Kidney glomerular epithelial cell (primary cell): ENCODE measurements around the gene DDAH1.
A peak's percentile ranks its signal among the peaks of the same experiment; 100 is the strongest.
"Not testable (repeated sequence)": the region's sequence is repeated elsewhere in the genome, so short reads cannot be mapped to it uniquely, and the experiment has no call there.

Experiments
- DNase-seq: peaks from one replicate; lab custom pipeline; 2025; lab: John Stamatoyannopoulos, UW

DDAH1 gene

GRCh38 chr1:85465099-85465785 is at the start of gene DDAH1:
Gene DDAH1, minus strand, starts transcription at chr1:85465159. Its CDS starts 114 bp downstream, at chr1:85465045.
- peak; percentile 37 for DNase-seq

DNA sequence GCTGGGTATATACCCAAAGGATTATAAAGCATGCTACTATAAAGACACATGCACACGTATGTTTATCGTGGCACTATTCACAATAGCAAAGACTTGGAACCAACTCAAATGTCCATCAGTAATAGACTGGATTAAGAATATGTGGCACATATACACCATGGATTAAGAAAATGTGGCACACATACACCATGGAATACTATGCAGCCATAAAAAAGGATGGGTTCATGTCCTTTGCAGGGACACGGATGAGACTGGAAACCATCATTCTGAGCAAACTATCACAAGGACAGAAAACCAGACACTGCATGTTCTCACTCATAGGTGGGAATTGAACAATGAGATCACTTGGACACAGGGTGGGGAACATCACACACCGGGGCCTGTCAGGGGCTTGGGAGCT is 49.0 kb upstream of the DDAH1 start:
- DNase-seq = not testable (repeated sequence)

GRCh38 chr1:85504417-85504816 is 39.5 kb upstream of the DDAH1 start:
- no peak for DNase-seq

DNA sequence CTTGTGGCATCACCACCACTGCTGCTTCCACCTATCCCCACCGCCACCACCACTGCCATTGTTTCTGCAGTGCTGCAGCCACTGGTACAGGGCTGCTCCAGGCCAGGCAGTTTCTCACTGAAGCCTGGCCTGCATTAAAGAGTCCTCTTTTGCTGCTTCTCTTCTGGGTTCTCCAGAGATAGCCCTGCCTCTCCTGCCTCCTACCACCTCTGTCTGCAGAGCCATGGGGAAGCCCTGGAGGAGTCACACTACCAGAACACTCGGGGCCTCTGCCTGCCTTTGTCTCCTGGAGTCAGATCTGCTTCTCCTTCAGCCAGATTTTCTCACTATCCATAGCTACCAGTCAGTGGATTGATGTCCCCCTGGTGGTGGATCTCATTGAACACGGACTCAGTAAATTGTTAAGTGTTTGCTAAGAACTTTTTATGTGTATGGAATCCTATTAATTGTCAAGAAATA is 37.7 kb upstream of the DDAH1 start:
- peak; percentile 14 for DNase-seq

DNA sequence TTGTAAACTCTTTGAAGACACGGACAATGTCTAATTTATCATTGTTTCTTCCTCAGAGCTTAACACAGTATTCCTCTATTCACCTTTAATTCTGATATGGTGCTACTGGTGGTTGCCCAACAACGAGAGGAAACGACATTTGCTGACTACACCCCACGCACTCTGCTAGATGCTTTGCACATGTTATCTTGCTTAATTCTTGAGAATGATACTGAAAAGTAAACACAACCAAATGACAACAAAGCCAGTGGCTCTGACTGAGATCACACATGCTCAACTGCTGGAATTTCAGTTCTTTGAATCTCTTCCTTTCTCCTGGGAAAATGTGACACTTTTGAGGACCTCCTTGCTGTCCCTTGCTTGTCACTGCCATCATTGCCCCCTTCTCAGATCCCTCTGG is 37.2 kb upstream of the DDAH1 start:
- DNase-seq = no peak

- DNase-seq = no peak
These were observed 36.5 kb upstream of the DDAH1 start for GRCh38 chr1:85501355-85501898.

GRCh38 chr1:85496941-85497582 is 32.1 kb upstream of the DDAH1 start:
- peak; percentile 14 for DNase-seq

DNA sequence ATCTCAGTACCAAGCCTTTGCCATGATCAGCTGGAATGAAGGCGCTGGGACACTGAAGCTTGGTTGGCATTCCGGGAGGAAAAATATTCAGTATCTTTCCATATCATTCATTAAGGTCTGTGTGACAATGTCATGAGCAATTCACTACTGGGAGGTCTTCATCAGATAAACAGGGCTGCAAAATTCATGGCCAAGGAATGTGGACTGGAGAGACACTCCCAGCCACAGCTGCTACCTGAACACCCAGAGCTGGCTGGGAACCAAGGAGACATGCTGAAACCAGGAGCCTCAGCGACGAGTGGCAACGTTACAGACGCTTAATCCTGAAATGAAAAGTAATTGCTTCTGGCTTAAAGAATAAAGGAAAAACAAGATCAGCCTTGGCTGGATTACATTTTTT is 30.6 kb upstream of the DDAH1 start:
- peak; percentile 52 for DNase-seq

- DNase-seq = no peak
These were observed 29.9 kb upstream of the DDAH1 start for GRCh38 chr1:85494904-85495266.

GRCh38 chr1:85494074-85494903 is 29.3 kb upstream of the DDAH1 start:
- DNase-seq = no peak

DNA sequence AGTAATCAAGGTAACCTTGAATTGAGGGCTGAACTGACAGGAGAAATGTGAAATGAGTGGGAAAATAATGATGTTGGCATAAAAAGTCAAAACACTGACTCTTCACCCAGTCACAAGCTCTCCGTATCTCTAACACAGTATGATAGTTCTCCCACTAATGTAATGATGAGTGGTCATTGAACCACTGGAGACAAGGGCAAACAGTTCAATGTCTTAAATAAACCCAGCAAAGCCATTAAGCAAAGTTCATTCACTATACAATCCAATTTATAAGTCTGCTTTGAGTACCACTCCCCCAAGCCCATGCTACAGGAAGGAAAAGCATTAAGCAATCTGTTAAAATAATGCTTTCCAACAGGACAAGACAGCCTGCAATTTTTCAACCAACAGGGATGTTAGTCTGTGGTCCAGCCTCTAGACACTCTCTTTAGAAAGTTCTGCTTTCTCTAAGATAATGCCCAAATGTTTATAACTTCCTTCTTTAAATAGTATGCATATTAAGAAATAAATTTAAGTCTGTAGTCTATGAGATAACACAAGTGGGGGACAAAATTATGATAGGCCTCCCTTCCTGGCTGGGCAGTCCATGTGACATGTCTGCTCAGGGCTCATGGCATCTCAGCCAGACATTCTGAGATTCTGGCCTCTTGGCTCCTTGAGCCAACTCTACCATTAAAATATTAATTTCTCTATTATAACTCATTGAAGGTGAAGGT is 25.5 kb upstream of the DDAH1 start:
- DNase-seq = no peak

DNA sequence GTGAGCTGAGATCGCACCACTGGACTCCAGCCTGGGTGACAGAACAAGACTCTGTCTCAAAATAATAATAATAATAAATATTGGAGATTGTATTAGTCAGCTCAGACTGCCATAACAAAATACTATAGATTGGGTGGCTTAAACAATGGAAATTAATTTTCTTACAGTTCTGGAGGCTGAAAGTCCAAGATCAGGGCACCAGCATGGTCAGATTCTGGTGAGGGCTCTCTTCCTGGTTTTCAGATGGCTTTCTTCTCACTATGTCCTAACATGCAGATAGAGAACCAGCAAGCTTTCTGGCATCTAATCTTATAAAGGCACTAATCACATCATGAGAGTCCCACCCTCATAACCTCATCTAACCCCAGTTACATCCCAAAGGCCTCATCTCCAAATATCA is 23.2 kb upstream of the DDAH1 start:
- no peak for DNase-seq

GRCh38 chr1:85485516-85485915 is 20.6 kb upstream of the DDAH1 start:
- no peak for DNase-seq

DNA sequence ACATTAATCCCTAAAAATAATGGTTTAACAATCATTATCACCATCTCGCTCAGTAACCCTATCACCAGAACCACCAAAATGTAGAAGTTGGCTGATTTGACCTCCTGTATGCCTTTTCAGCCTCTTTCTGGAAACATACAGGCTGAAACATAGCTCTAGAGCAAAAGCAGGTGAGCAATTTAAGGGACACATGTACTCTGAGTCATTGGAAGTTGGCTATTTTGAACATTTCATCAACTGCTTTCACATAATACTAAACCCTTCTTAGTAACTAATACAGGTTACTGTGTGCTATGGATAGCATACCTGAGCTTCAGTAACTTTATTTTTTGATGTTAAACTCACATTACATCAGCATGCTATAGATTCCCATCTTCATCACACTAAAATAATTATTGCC is 19.8 kb upstream of the DDAH1 start:
- no peak for DNase-seq

- DNase-seq = peak; percentile 24
These were observed 19.3 kb upstream of the DDAH1 start for GRCh38 chr1:85484264-85484663.

GRCh38 chr1:85481688-85482087 is 16.7 kb upstream of the DDAH1 start:
- no peak for DNase-seq

DNA sequence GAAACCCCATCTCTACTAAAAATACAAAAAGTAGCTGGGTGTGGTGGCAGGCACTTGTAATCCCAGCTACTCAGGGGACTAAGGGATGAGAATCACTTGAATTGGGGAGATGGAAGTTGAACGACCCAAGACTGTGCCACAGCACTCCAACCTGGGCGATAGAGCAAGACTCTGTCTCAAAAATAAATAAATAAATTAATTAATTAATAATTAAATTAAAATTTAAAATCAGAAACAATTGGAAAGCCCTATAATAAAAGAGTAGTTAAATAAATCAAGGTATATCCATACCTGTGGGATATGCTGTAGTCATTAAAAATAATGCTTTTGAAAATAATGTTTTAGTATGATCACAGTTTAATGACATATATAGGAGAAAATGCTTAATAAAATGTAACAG is 15.6 kb upstream of the DDAH1 start:
- no peak for DNase-seq

- no peak for DNase-seq
These were observed 14.5 kb upstream of the DDAH1 start for GRCh38 chr1:85479491-85479890.

DNA sequence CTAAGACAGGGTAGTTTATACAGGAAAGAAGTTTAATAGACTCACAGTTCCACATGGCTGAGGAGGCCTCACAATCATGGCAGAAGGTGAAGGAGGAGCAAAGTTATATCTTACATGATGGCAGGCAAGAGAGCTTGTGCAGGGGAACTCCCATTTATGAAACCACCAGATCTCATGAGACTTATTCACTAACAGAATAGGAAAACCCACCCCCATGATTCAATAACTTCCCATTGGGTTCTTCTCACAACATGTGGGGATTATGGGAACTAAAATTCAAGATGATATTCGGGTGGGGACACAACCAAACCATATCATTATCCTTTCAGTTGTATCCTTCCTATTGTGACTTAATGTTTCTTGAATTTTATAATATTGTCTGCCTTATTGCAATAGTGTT is 13.4 kb upstream of the DDAH1 start:
- no peak for DNase-seq

DNA sequence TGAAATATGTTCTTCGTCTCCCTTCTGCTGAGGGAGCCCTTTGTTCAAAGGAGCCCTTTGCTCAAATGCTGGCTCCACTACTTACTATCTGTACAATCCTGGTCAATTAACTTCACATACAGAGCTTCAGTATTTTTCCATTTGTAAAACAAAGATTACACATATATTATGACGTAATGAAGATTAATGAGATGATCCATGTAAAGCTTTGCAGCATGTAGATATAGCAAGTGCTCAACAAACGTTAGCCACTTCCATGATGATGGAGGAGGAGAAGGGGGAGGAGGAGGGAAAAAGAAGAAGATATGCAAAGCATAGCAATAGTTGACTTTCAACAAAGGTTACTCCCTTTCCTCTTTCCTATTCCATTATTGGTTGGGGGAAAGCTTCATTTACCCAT is 10.1 kb upstream of the DDAH1 start:
- DNase-seq = no peak

- DNase-seq = no peak
These were observed 8.4 kb upstream of the DDAH1 start for GRCh38 chr1:85473390-85473789.

GRCh38 chr1:85471558-85471957 is 6.6 kb upstream of the DDAH1 start:
- DNase-seq = no peak
